Neural progenitor cell (in vitro differentiated cells): Measurements from ENCODE around the gene RABGGTA. TPM values are rescaled to one million over a fixed set of nuclear protein-coding genes. Genes with fewer than 3 reads are reported as not detected.

Experiments used
- DNase-seq: peaks from one replicate; pipeline ENCODE4 v3.0.0-alpha.2; 2016; ENCODE audit warnings: low spot score
- H2AFZ ChIP-seq: fragments of 200-600 bp; sonication (generic); replicated peaks from 2 replicates; pipeline ENCODE4 v1.6.1; 2016; ENCODE audit warnings: antibody characterized with exemption
- H3F3A ChIP-seq: fragments of 200-600 bp; sonication (generic); 2 replicates; pipeline ENCODE4 v1.6.1; 2016; ENCODE audit warnings: antibody characterized with exemption, low read depth
- H3K27ac ChIP-seq: fragments of 200-600 bp; sonication (generic); 2 replicates; pipeline ENCODE4 v1.5.1; 2016; ENCODE audit warnings: mild to moderate bottlenecking
- H3K27me3 ChIP-seq: fragments of 200-600 bp; sonication (generic); 2 replicates; pipeline ENCODE4 v1.6.1; 2016; ENCODE audit warnings: mild to moderate bottlenecking, moderate library complexity
- H3K36me3 ChIP-seq: fragments of 200-600 bp; sonication (generic); 2 replicates; pipeline ENCODE4 v1.5.1; 2016
- H3K4me1 ChIP-seq: fragments of 200-600 bp; sonication (generic); 2 replicates; pipeline ENCODE4 v1.6.1; 2016; ENCODE audit warnings: mixed run types
- H3K4me2 ChIP-seq: fragments of 200-600 bp; sonication (generic); 2 replicates; pipeline ENCODE4 v1.6.1; 2016
- H3K4me3 ChIP-seq: fragments of 200-600 bp; sonication (generic); 2 replicates; pipeline ENCODE4 v1.5.1; 2016
- H3K79me2 ChIP-seq: fragments of 200-600 bp; sonication (generic); 2 replicates; pipeline ENCODE4 v1.6.1; 2016; ENCODE audit warnings: low read depth
- H3K9ac ChIP-seq: fragments of 200-600 bp; sonication (generic); 2 replicates; pipeline ENCODE4 v1.6.1; 2016
- H3K9me3 ChIP-seq: fragments of 200-600 bp; sonication (generic); 2 replicates; pipeline ENCODE4 v1.5.1; 2016; ENCODE audit warnings: low read depth
- H4K20me1 ChIP-seq: fragments of 200-600 bp; sonication (generic); 2 replicates; pipeline ENCODE4 v1.6.1; 2016; ENCODE audit warnings: low read depth
- H3K27ac Mint-ChIP-seq: 3 replicates; pipeline ENCODE4 v1.8.0; 2021; ENCODE audit warnings: mixed read lengths
- H3K27me3 Mint-ChIP-seq: 2 replicates; pipeline ENCODE4 v1.8.0; 2022; ENCODE audit warnings: low read depth, mild to moderate bottlenecking, inconsistent platforms, moderate library complexity, mixed read lengths; ENCODE audit not compliant: insufficient read depth
- H3K36me3 Mint-ChIP-seq: 3 replicates; pipeline ENCODE4 v1.8.0; 2021; ENCODE audit warnings: mixed read lengths
- H3K4me1 Mint-ChIP-seq: 3 replicates; pipeline ENCODE4 v1.8.0; 2021; ENCODE audit warnings: mixed read lengths
- H3K4me3 Mint-ChIP-seq: 3 replicates; pipeline ENCODE4 v1.8.0; 2021; ENCODE audit warnings: mild to moderate bottlenecking, moderate library complexity, mixed read lengths
- H3K9me3 Mint-ChIP-seq: 3 replicates; pipeline ENCODE4 v1.8.0; 2020; ENCODE audit warnings: mixed read lengths
- CTCF ChIP-seq: fragments of 200-600 bp; sonication (generic); IDR thresholded peaks from 2 replicates; pipeline ENCODE4 v1.5.1; 2017; ENCODE audit warnings: antibody characterized with exemption, mild to moderate bottlenecking
- EZH2 ChIP-seq: fragments of 200-600 bp; sonication (generic); IDR thresholded peaks from 2 replicates; pipeline ENCODE4 v1.6.1; 2017; ENCODE audit warnings: antibody characterized with exemption, mild to moderate bottlenecking, moderate library complexity
- EZH2phosphoT487 ChIP-seq: fragments of 200-600 bp; sonication (generic); IDR thresholded peaks from 2 replicates; pipeline ENCODE4 v1.6.1; 2017; ENCODE audit warnings: antibody characterized with exemption
- total RNA-seq: library from RNA; depleted of rRNA; stranded (reverse); fragments of >200 nt; gene quantifications from 2 replicates; pipeline ENCODE4 v1.2.3, GENCODE V29; 2015; ENCODE audit warnings: low replicate concordance

Gene RABGGTA
- total RNA-seq, 1 donor from 2014 or later, result 7.1 TPM

- peaks cover 10% of the 10 kb centered on the region for H3K36me3 Mint-ChIP-seq
- no peaks in the 10 kb centered on the region for H3K9me3 Mint-ChIP-seq
- Histone ChIP-seq H4K20me1 (no peaks in the 10 kb centered on the region), H2AFZ (no peak overlapping the region), H3K9ac (peak overlapping the region; percentile 83), H3K36me3 (no peaks in the 10 kb centered on the region), H3K79me2 (peaks cover 17% of the 10 kb centered on the region), H3K27ac (no peak overlapping the region), H3K4me2 (peak overlapping the region; percentile 86), H3K4me3 (peak overlapping the region; percentile 91), H3K4me1 (peaks cover 16% of the 10 kb centered on the region), H3F3A (peaks cover 12% of the 10 kb centered on the region), H3K27me3 (no peaks in the 10 kb centered on the region), H3K9me3 (no peaks in the 10 kb centered on the region)
- peak overlapping the region; percentile 94 for H3K4me3 Mint-ChIP-seq
- H3K27ac Mint-ChIP-seq, result peak overlapping the region; percentile 48
- TF ChIP-seq EZH2 (no peak), CTCF (no peak), EZH2phosphoT487 (no peak)
- DNase-seq, result no peak
- H3K27me3 Mint-ChIP-seq, result peaks cover 2% of the 10 kb centered on the region
- peaks cover 25% of the 10 kb centered on the region for H3K4me1 Mint-ChIP-seq
Measured at GRCh38 chr14:24298892-24299254, 27.5 kb upstream of the RABGGTA start.

- H3K4me1 Mint-ChIP-seq, result peaks cover 25% of the 10 kb centered on the region
Measured at GRCh38 chr14:24297190-24297964, 26.0 kb upstream of the RABGGTA start.

GRCh38 chr14:24296341-24297157, 25.2 kb upstream of the RABGGTA start:
- Histone ChIP-seq H4K20me1 (no peaks in the 10 kb centered on the region), H3K9ac (no peak overlapping the region), H3K9me3 (no peaks in the 10 kb centered on the region), H3K4me3 (no peak overlapping the region), H3K36me3 (no peaks in the 10 kb centered on the region), H3K4me2 (no peak overlapping the region), H3F3A (peaks cover 12% of the 10 kb centered on the region), H3K4me1 (peaks cover 16% of the 10 kb centered on the region), H3K27me3 (no peaks in the 10 kb centered on the region), H3K27ac (no peak overlapping the region), H3K79me2 (peaks cover 17% of the 10 kb centered on the region), H2AFZ (no peak overlapping the region)
- H3K4me3 Mint-ChIP-seq, result peak overlapping the region; percentile 8
- peaks cover 25% of the 10 kb centered on the region for H3K4me1 Mint-ChIP-seq
- peak; percentile 77 for TF ChIP-seq CTCF
- TF ChIP-seq EZH2, result no peak
- no peak for TF ChIP-seq EZH2phosphoT487
- peaks cover 2% of the 10 kb centered on the region for H3K27me3 Mint-ChIP-seq
- H3K9me3 Mint-ChIP-seq, result no peaks in the 10 kb centered on the region
- H3K27ac Mint-ChIP-seq, result no peak overlapping the region
- peaks cover 2% of the 10 kb centered on the region for H3K36me3 Mint-ChIP-seq
- peak; percentile 75 for DNase-seq

More at GRCh38 chr14:24297190-24297964, 26.0 kb upstream of the RABGGTA start:
- Histone ChIP-seq H3K4me3 (no peak overlapping the region), H2AFZ (no peak overlapping the region), H3K9me3 (no peaks in the 10 kb centered on the region), H3K36me3 (no peaks in the 10 kb centered on the region), H3K79me2 (peaks cover 17% of the 10 kb centered on the region), H3K27me3 (no peaks in the 10 kb centered on the region), H3F3A (peaks cover 12% of the 10 kb centered on the region), H4K20me1 (no peaks in the 10 kb centered on the region), H3K9ac (no peak overlapping the region), H3K4me1 (peaks cover 16% of the 10 kb centered on the region), H3K4me2 (no peak overlapping the region), H3K27ac (no peak overlapping the region)
- Mint-ChIP-seq H3K27ac (no peak overlapping the region), H3K9me3 (no peaks in the 10 kb centered on the region), H3K36me3 (peaks cover 5% of the 10 kb centered on the region), H3K27me3 (peaks cover 2% of the 10 kb centered on the region), H3K4me3 (peak overlapping the region; percentile 67)
- DNase-seq, result peak; percentile 59
- TF ChIP-seq EZH2phosphoT487 (no peak), CTCF (peak; percentile 55)
